HG02885 (cell line): ENCODE data around the gene PARD6B.
A peak's percentile ranks its signal among the peaks of the same experiment; 100 is the strongest.
"Not testable (repeated sequence)": the region's sequence is repeated elsewhere in the genome, so short reads cannot be mapped to it uniquely, and the experiment has no call there.

ENCODE experiments used
- ATAC-seq: cut with Tn5 transposase; IDR thresholded peaks from one replicate; pipeline ENCODE4 v1.9.1; 2021; ENCODE audit warnings: mild to moderate bottlenecking; ENCODE audit not compliant: unreplicated experiment, poor library complexity

Gene PARD6B

DNA sequence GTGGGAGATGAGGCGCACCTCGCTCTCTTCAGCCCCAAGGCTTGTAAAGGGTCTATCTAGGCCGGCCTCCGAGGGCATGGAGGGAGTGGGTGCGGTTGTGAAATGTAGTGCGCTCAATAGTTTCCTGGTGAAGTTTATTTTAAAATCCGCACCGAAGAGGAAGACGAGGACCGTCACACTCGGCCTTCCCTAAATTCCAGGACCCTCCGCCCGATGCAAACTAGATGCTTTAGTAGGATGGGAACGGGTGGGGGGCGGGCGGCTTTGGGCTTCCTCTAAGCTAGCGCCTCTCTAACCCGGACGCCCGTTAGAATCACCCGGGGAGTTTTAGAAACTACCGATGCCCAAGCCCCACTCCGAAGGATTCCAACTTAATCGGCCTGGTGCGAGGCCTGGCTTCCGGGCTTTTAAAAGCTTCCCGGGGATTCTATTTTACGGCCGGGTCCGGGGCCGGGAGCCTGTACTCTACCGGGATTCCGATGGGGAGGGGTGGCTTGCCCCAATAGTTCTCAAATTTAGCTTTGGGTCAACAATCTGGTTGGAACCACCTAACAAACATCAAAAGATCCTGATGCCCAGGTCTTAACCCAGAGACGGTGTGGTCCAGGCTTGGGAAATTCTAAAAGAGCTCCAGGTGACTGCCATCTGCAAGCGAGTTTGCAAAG lies 62.9 kb downstream of the PARD6B start:
- no peak for ATAC-seq

- ATAC-seq: peak; percentile 73
Observed at GRCh38 chr20:50794846-50795634, 63.7 kb downstream of the PARD6B start, which contains the start of gene BCAS4. Gene BCAS4 (plus strand): TSS chr20:50795061. CDS start chr20:50795084, 23 bp downstream.

DNA sequence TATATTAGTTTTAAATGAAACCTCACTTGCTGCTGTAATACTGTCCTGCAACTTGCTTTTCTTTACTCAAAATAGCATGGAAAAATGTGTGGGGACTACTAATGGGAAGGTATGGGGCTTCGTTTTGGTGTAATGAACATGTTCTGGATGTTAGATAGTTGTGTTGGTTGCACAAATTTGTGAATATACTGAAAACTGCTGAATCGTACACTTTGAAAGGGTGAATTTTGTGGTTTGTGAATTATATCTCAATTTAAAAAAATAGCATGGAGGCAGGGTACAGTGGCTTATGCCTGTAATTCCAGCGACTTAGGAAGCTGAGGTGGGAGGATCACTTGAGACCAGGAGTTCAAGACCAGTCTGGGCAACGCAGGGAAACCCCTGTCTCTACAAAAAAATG lies 65.8 kb downstream of the PARD6B start:
- no peak for ATAC-seq

GRCh38 chr20:50798650-50799049 lies 67.3 kb downstream of the PARD6B start:
- no peak for ATAC-seq

DNA sequence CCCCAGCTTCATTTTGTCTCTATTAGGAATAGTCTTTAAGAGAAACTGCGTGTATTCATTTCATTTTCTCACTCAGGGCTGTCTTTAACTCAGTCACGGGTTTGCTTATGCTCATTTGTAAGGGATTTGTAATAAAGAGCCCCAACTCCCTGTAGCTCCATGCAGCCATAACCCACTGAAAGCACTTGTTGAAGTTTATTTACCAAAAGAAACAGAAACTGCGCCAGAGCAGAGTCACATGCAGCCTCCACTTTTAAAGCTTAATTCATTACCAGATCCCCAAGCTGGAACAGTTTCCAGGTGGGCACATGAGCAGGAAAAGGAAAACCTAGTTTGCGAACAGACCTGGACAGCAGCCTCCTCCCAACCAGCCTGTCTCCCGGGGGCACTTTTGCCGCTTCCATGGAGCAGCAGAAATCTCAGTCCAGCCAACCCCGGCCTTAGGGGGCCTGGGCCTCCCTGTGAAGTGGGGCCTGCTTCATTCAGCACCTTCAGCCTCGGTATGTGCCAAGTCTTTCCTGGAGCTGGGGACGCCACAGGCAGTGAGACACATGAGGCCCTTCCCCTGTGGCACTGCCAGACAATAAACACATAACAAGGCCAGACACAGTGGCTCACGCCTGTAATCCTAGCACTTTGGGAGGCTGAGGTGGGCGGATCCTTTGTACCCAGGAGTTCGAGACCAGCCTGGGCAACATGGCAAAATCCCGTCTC lies 68.0 kb downstream of the PARD6B start:
- no peak for ATAC-seq

DNA sequence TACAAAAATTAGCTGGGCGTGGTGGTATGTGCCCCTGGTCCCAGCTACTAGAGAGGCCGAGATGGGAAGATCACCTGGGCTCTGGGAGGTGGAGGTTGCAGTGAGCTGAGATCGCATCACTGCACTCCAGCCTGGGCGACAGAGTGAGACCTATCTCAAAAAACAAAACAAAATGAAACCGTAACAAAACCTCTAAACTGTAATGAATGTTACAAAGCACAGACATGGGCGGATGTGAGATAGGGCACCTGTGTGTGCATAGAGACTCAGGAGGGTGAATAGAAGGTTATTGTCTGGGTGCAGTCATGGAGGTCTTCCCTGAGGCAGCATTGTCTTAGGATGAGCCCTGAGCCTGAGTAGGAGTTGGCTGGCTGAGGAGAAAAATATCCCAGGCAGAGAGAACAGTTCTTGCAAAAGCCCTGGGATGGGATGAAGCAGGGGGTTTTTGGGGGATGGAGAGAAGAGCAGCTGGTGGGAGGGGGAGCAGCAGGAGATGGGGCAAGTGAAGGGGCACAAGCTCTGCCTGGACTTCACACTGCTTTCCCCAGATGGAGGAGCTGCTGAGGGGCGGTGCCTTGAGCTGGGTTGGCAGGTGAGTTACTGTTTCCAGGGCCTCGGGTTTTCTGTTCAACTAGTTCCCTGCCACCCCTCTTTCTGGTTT lies 68.6 kb downstream of the PARD6B start:
- peak; percentile 47 for ATAC-seq

DNA sequence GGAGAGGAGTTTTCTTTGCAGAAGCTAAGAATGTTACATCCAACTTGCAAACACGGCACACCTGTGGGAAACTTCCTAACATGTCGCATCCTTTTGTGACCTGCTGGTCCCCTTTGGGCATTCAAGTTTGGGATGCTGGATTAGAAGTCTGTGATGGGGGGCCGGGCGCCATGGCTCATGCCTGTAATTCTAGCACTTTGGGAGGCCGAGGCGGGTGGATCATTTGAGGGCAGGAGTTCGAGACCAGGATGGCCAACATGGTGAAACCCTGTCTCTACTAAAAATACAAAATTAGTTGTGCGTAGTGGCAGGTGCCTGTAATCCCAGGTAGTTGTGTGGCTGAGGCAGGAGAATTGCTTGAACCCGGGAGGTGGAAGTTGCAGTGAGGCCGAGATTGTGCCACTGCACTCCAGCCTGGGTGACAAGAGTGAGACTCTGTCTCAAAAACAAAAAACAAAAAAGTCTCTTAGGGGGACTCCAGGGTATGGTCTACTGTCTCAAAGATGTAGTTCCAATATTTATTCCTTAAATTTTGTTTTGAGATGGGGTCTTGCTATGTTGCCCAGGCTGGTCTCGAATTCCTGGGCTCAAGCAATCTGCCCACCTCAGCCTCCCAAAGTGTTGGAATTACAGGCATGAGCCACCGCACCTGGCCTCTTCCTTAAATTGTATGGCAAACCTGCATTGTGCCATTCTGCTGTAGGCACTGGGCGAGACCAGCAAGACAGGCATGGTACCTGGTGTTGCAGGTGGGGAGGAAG lies 69.8 kb downstream of the PARD6B start:
- ATAC-seq: not testable (repeated sequence)

GRCh38 chr20:50801747-50802125 lies 70.4 kb downstream of the PARD6B start:
- no peak for ATAC-seq

DNA sequence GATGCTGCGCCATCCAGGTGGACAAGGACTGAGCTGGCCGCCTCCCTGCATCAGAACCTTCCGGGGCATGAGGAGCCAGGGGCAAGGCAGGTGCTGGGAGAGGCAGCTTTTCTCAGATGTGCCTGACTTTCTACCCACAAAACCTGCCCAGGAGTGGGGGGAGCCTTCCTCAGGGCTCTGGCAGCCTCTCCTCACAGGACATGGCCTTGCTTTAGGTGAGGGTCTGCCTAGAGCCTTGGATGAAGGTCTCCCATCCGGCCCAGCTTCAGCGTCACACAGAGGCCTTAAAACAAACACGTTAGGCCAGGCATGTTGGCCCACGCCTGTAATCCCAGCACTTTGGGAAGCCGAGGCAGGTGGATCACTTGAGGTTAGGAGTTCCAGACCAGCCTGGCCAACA lies 70.9 kb downstream of the PARD6B start:
- ATAC-seq: no peak

GRCh38 chr20:50804437-50805348 lies 73.3 kb downstream of the PARD6B start:
- ATAC-seq: no peak

DNA sequence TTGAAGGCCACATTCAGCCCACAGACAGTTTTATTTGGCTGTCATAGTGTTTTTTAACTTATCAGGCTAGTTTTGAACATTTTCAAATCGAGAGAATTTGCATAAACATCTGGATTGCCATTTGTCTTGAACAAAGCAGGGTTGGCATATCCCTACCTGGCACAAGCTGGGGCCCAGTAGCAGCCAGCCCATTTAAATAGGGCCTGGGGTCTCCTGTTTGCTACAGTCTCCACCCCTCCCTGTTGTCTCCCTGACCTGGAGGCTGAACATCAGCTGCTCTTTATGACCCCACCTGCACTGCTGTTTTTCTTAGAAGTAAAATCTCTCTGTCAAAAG lies 73.9 kb downstream of the PARD6B start:
- no peak for ATAC-seq

GRCh38 chr20:50806126-50806768 lies 74.9 kb downstream of the PARD6B start:
- no peak for ATAC-seq
